H1 (cell line): ENCODE data around the gene SHMT2. TPM values are rescaled to one million over a fixed set of nuclear protein-coding genes. Genes with fewer than 3 reads are reported as not detected.

Experiments
- CTCF ChIA-PET: fragments of 300-600 bp; sonication (Branson Sonifier 250); formaldehyde crosslinking; loops from one replicate; lab custom pipeline; 2021; ENCODE audit not compliant: partially characterized antibody; lab: Charles Lee
- POLR2A ChIA-PET: fragments of 300-600 bp; sonication (Branson Sonifier 250); formaldehyde crosslinking; loops from one replicate; lab custom pipeline; 2021; ENCODE audit warnings: inconsistent platforms; ENCODE audit not compliant: partially characterized antibody; lab: Charles Lee
- DNase-seq, 2 experiments: peaks; one replicate each; pipeline versions ENCODE4 v3.0.0 to v3.0.0-alpha.2; 2010 to 2022; ENCODE audit warnings: low spot score in 2 of 2, low read depth in 1 of 2, mixed read lengths in 1 of 2
- FAIRE-seq: peaks from 2 replicates; lab custom pipeline; 2011; peaks lifted over from hg19 to GRCh38; lab: Jason Lieb, UNC
- H2AFZ ChIP-seq: 2 replicates; pipeline ENCODE4 v1.8.1; 2012; ENCODE audit warnings: low read length, inconsistent platforms
- H2AK5ac ChIP-seq: 2 replicates; pipeline ENCODE4 v1.6.1; 2013; ENCODE audit warnings: low read depth, low read length
- H2BK120ac ChIP-seq: replicated peaks from 2 replicates; pipeline ENCODE3; 2013; ENCODE audit warnings: low read depth, low read length, inconsistent platforms
- H2BK12ac ChIP-seq: 2 replicates; pipeline ENCODE4 v1.6.1; 2013; ENCODE audit warnings: low read depth, low read length
- H2BK15ac ChIP-seq: 2 replicates; pipeline ENCODE4 v1.6.1; 2013; ENCODE audit warnings: low read length
- H2BK20ac ChIP-seq: 2 replicates; pipeline ENCODE4 v1.6.1; 2013; ENCODE audit warnings: low read length
- H2BK5ac ChIP-seq: 2 replicates; pipeline ENCODE4 v1.6.1; 2013; ENCODE audit warnings: low read depth, low read length
- H3K14ac ChIP-seq: 2 replicates; pipeline ENCODE4 v1.6.1; 2013; ENCODE audit warnings: inconsistent platforms; ENCODE audit not compliant: insufficient read length
- H3K18ac ChIP-seq: 2 replicates; pipeline ENCODE4 v1.6.1; 2013; ENCODE audit warnings: low read length; ENCODE audit errors: extremely low read depth
- H3K23ac ChIP-seq: 2 replicates; pipeline ENCODE4 v1.6.1; 2013; ENCODE audit warnings: inconsistent platforms; ENCODE audit not compliant: insufficient read length
- H3K23me2 ChIP-seq: 2 replicates; pipeline ENCODE4 v1.6.1; 2013; ENCODE audit warnings: low read depth, low read length
- H3K27ac ChIP-seq: 2 replicates; pipeline ENCODE4 v1.6.1; 2011; ENCODE audit warnings: low read depth, low read length, inconsistent platforms
- H3K27me3 ChIP-seq, 4 experiments: replicated peaks in 1 of 4; 1 replicate in 1 of 4; 2 replicates in 3 of 4; pipeline versions ENCODE4 v1.6.1 to v1.8.1; 2011 to 2013; ENCODE audit warnings: low read length in 3 of 4, mild to moderate bottlenecking in 3 of 4, inconsistent platforms in 2 of 4, mixed read lengths in 2 of 4, moderate library complexity in 1 of 4; ENCODE audit not compliant: control insufficient read depth in 3 of 4, insufficient read depth in 3 of 4; ENCODE audit errors: extremely low read depth in 1 of 4
- H3K36me3 ChIP-seq, 4 experiments: 2 replicates each; pipeline versions ENCODE4 v1.6.1 to v1.8.1; 2011 to 2013; ENCODE audit warnings: mild to moderate bottlenecking in 4 of 4, low read length in 3 of 4, moderate library complexity in 2 of 4, control low read depth in 1 of 4, inconsistent platforms in 1 of 4; ENCODE audit not compliant: insufficient read depth in 4 of 4, control insufficient read depth in 2 of 4
- H3K4ac ChIP-seq: replicated peaks from 2 replicates; pipeline ENCODE3; 2013; ENCODE audit warnings: low read length, low read depth, mixed read lengths, inconsistent platforms; ENCODE audit not compliant: insufficient read length
- H3K4me1 ChIP-seq, 4 experiments: replicated peaks in 1 of 4; 1 replicate in 1 of 4; 2 replicates in 3 of 4; pipeline versions ENCODE4 v1.6.1 to v1.8.1; 2011 to 2013; ENCODE audit warnings: low read length in 3 of 4, inconsistent platforms in 2 of 4, mixed read lengths in 1 of 4; ENCODE audit not compliant: insufficient read depth in 4 of 4, control insufficient read depth in 3 of 4
- H3K4me2 ChIP-seq, 2 experiments: 2 replicates each; pipeline versions ENCODE4 v1.6.1 to v1.8.1; 2011 to 2013; ENCODE audit warnings: low read depth in 2 of 2, low read length in 2 of 2, control low read depth in 1 of 2, inconsistent platforms in 1 of 2, mild to moderate bottlenecking in 1 of 2; ENCODE audit not compliant: insufficient read depth in 1 of 2
- H3K4me3 ChIP-seq, 4 experiments: fragments of 200-600, 300-600 bp in 1 of 4; sonication (generic), shearing (Covaris generic), sonication (Bioruptor Twin) in 1 of 4; 2 replicates each; pipeline versions ENCODE4 v1.5.1 to v1.8.1; 2011 to 2016; ENCODE audit warnings: low read length in 4 of 4, low read depth in 3 of 4, control low read depth in 2 of 4, inconsistent platforms in 2 of 4, mild to moderate bottlenecking in 2 of 4, mixed read lengths in 1 of 4, moderate library complexity in 1 of 4; ENCODE audit not compliant: insufficient read depth in 2 of 4; ENCODE audit errors: extremely low read depth in 1 of 4
- H3K56ac ChIP-seq: replicated peaks from 2 replicates; pipeline ENCODE3; 2013; ENCODE audit warnings: low read depth, mild to moderate bottlenecking, mixed read lengths, low read length, inconsistent platforms; ENCODE audit not compliant: insufficient read length
- H3K79me1 ChIP-seq: 2 replicates; pipeline ENCODE4 v1.6.1; 2013; ENCODE audit warnings: low read depth, low read length, control low read depth
- H3K79me2 ChIP-seq, 2 experiments: 2 replicates each; pipeline versions ENCODE4 v1.6.1 to v1.8.1; 2012 to 2013; ENCODE audit warnings: low read length in 2 of 2, mild to moderate bottlenecking in 2 of 2, inconsistent platforms in 1 of 2; ENCODE audit not compliant: insufficient read depth in 2 of 2, control insufficient read depth in 1 of 2
- H3K9ac ChIP-seq, 4 experiments: replicated peaks in 1 of 4; 1 replicate in 1 of 4; 2 replicates in 3 of 4; pipeline versions ENCODE4 v1.6.1 to v1.8.1; 2011 to 2013; ENCODE audit warnings: low read depth in 3 of 4, low read length in 3 of 4, control low read depth in 2 of 4, mild to moderate bottlenecking in 2 of 4, moderate library complexity in 2 of 4, inconsistent platforms in 1 of 4; ENCODE audit errors: extremely low read depth in 1 of 4
- H3K9me3 ChIP-seq, 2 experiments: 2 replicates each; pipeline versions ENCODE4 v1.6.1 to v1.8.1; 2012 to 2013; ENCODE audit warnings: mild to moderate bottlenecking in 2 of 2, moderate library complexity in 2 of 2, control low read depth in 1 of 2, inconsistent platforms in 1 of 2, low read depth in 1 of 2, low read length in 1 of 2, mixed read lengths in 1 of 2; ENCODE audit not compliant: insufficient read depth in 2 of 2
- H4K20me1 ChIP-seq, 2 experiments: replicated peaks in 1 of 2; 2 replicates each; pipeline versions ENCODE3 to v1.8.1; 2011 to 2013; ENCODE audit warnings: inconsistent platforms in 2 of 2, low read length in 2 of 2, mild to moderate bottlenecking in 1 of 2; ENCODE audit not compliant: insufficient read depth in 2 of 2, control insufficient read depth in 1 of 2
- H4K5ac ChIP-seq: 2 replicates; pipeline ENCODE4 v1.6.1; 2013; ENCODE audit warnings: low read length, low read depth, mixed read lengths, inconsistent platforms; ENCODE audit not compliant: insufficient read length
- H4K8ac ChIP-seq: 2 replicates; pipeline ENCODE4 v1.8.0; 2013; ENCODE audit warnings: mild to moderate bottlenecking, moderate library complexity, low read length, inconsistent platforms; ENCODE audit not compliant: insufficient read depth; ENCODE audit errors: extremely low read depth
- H4K91ac ChIP-seq: replicated peaks from 2 replicates; pipeline ENCODE3; 2013; ENCODE audit warnings: low read length, mixed read lengths, inconsistent platforms; ENCODE audit not compliant: insufficient read length
- ASH2L ChIP-seq: fragments of 200-600, 300-600 bp; sonication (generic); IDR thresholded peaks from one replicate; pipeline ENCODE4 v1.7.1; 2017; ENCODE audit warnings: low read length
- BCL11A ChIP-seq, 2 experiments: IDR thresholded peaks; one replicate each; pipeline ENCODE4 v1.6.1; 2011; ENCODE audit warnings: low read depth in 2 of 2, low read length in 2 of 2, mild to moderate bottlenecking in 2 of 2
- CBX8 ChIP-seq: fragments of 300-800, 300-1000 bp; sonication (generic); IDR thresholded peaks from 2 replicates; pipeline ENCODE4 v1.7.1; 2016; ENCODE audit warnings: low read depth, low read length, borderline replicate concordance
- RAD21 ChIP-seq, 2 experiments: IDR thresholded peaks in 1 of 2; conservative IDR thresholded peaks in 1 of 2; 2 replicates each; pipeline ENCODE4 v1.6.1; 2011; ENCODE audit warnings: low read depth in 2 of 2, low read length in 2 of 2, improper control_type of control experiment in 1 of 2, inconsistent platforms in 1 of 2, mild to moderate bottlenecking in 1 of 2, moderate library complexity in 1 of 2
- SP1 ChIP-seq: IDR thresholded peaks from 2 replicates; pipeline ENCODE4 v1.6.1; 2011; ENCODE audit warnings: low read depth, low read length
- WGBS, 2 experiments: shearing (Covaris generic) in 1 of 2; methylation state at CpG; one replicate each; pipeline versions ENCODE4 v1.1.6 to v1.1.7; 2013 to 2015; ENCODE audit warnings: low lambda C conversion rate in 2 of 2, mixed read lengths in 2 of 2, inconsistent platforms in 1 of 2, low coverage in 1 of 2, missing lambda C conversion rate in 1 of 2; ENCODE audit not compliant: insufficient replicate concordance in 2 of 2, insufficient coverage in 1 of 2, insufficient read length in 1 of 2; ENCODE audit errors: extremely low coverage in 1 of 2, missing lambda C conversion rate in 1 of 2; 5-methylcytosine and 5-hydroxymethylcytosine counted together
- polyA plus RNA-seq, 7 experiments: library from polyadenylated mRNA; depleted of rRNA in 3 of 7; stranded (reverse) in 5 of 7; unstranded in 2 of 7; fragments of >200 nt in 5 of 7; fragments of 200-250 nt in 2 of 7; gene quantifications; 1 replicate in 5 of 7; 2 replicates in 1 of 7; 4 replicates in 1 of 7; pipeline versions ENCODE4 v1.2.1 to v1.2.3, GENCODE V29; 2011 to 2013; ENCODE audit warnings: missing spikeins in 2 of 7, mixed read lengths in 2 of 7
- total RNA-seq: library from RNA; stranded (reverse); fragmentation: NEBNext Ultra II Directional; extraction: Animal tissue kit (Norgen Biotek cat#: 25700); gene quantifications from 2 replicates; pipeline ENCODE4 v1.2.1, GENCODE V29; 2021
- TF ChIP-seq, protein P1 (sequence below), 3 experiments: IDR thresholded peaks; 1 replicate in 2 of 3; 2 replicates in 1 of 3; pipeline versions ENCODE4 v1.5.1 to v1.6.1; 2011; ENCODE audit warnings: low read length in 3 of 3, mild to moderate bottlenecking in 3 of 3, inconsistent platforms in 2 of 3, low read depth in 1 of 3, moderate library complexity in 1 of 3; ENCODE audit not compliant: insufficient read depth in 1 of 3; ENCODE audit errors: control extremely low read depth in 1 of 3

The SHMT2 gene
- total and polyA plus RNA-seq, 2 of the 8 experiments (the other 6 are each of a cell fraction or from before 2014, with no cell fraction given): 274 to 520 TPM

DNA sequence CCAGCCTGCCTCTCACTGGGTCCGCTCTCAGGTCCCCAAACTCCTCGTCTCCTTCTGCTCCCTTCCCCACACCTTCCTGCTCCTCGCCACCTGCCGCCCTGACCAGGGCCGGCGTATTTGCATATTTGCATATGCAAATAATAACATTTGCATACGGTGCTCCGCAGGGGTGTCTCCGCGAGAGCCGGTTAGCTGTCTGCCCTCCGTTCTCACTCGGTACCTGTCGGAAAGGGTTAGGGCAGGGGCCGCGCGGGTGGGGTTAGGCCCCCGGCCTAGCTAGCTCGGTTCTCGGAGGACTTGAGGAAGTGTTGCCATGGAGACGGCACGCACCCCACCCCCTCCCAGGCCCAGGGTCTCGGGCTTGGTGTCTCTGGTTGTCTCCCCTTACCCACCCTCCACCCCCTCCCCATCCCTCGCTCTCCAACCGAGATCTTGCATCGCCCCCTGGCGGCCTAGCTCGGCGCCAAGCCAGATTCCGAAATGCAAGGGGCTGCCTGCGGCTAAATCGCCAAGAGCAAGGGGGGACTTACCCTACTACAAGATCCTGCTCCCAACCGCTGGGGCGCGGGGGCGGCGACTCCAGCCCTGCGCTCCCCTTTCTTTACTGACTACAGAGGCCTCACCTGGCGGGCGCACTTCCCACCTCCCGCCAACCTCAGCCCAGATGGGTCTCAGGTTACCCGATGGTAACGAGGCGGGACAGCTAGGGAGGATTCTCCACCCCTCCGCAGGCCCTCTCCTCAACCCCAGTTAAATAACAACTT lies 13.4 kb downstream of the SHMT2 start:
- no peak overlapping the region for H3K18ac ChIP-seq
- H3K23me2 ChIP-seq: peaks cover 25% of the 10 kb centered on the region
- no peak overlapping the region; the same call in 1 of the 2 replicates for H4K8ac ChIP-seq
- H2AK5ac ChIP-seq: no peak overlapping the region
- 0 out of 2 replicates have a peak overlapping the region, but pooled peaks have one; percentile 48 for H2BK20ac ChIP-seq
- 1% methylated on average over 34 of the region's 45 CpGs; no CpG with 5 or more reads in 1 of the 2 experiments for WGBS, 2 experiments
- no peaks in the 10 kb centered on the region for H3K9me3 ChIP-seq
- H3K4me1 ChIP-seq: peaks cover 5 to 42% (median 28%) of the 10 kb centered on the region in 4 experiments
- no peaks in the 10 kb centered on the region for H3K79me1 ChIP-seq
- no peak overlapping the region for H4K5ac ChIP-seq
- no peaks in the 10 kb centered on the region for H3K36me3 ChIP-seq
- no peak overlapping the region for H2BK120ac ChIP-seq
- H3K4ac ChIP-seq: no peak overlapping the region
- no peak overlapping the region for H4K91ac ChIP-seq
- H3K79me2 ChIP-seq: no peaks in the 10 kb centered on the region
- no peak overlapping the region; the same call in 1 of the 2 replicates for H2BK5ac ChIP-seq
- no peak overlapping the region for H3K14ac ChIP-seq
- peaks cover 40 to 59% (median 53%) of the 10 kb centered on the region in 4 experiments for H3K27me3 ChIP-seq
- no peak overlapping the region for H3K27ac ChIP-seq
- peak overlapping the region in 2 of 4 experiments; percentile 42 to 48; a peak in 2 of 7 replicates for H3K9ac ChIP-seq
- H4K20me1 ChIP-seq: peaks cover 2 to 8% of the 10 kb centered on the region in 2 experiments
- POLR2A ChIA-PET: interaction anchor here (0.7 to 23.7 kb wide), 13 partner anchors 13 to 277 kb away, joined by 3 to 852 read pairs (median 5); partner anchors contain the start of genes LRP1, NXPH4 and SHMT2
- no peak overlapping the region for H3K23ac ChIP-seq
- H2AFZ ChIP-seq: no peak overlapping the region
- H2BK15ac ChIP-seq: no peak overlapping the region
- CTCF ChIA-PET: interaction anchor here (0.5 to 27.9 kb wide), 29 partner anchors 8 to 606 kb away, joined by 3 to 726 read pairs (median 4); partner anchors contain the start of genes GLI1, INHBE, NXPH4 and SHMT2
- peak overlapping the region; percentile 89 to 91 for H3K4me2 ChIP-seq
- no peak overlapping the region for H3K56ac ChIP-seq
- peak overlapping the region; percentile 36 to 67 (median 56) for H3K4me3 ChIP-seq
- DNase-seq (peak; percentile 89 to 100), FAIRE-seq (no peak)
- H2BK12ac ChIP-seq: 0 out of 2 replicates have a peak overlapping the region, but pooled peaks have one; percentile 27
- TF ChIP-seq BCL11A (IDR thresholded peaks at IDR 0.05; ENCODE audit: low read depth in 2 of 2, low read length in 2 of 2): no peak
- TF ChIP-seq SP1: 0 out of 2 replicates have a peak, but pooled peaks have one; percentile 23
- peak; percentile 79 for TF ChIP-seq ASH2L
- peak; percentile 69 to 76 for TF ChIP-seq RAD21 (IDR thresholded peaks at IDR 0.05 in 1 of 2, conservative IDR thresholded peaks at IDR 0.05 in 1 of 2; ENCODE audit: low read depth in 2 of 2, low read length in 2 of 2)
- TF ChIP-seq, protein P1, sequence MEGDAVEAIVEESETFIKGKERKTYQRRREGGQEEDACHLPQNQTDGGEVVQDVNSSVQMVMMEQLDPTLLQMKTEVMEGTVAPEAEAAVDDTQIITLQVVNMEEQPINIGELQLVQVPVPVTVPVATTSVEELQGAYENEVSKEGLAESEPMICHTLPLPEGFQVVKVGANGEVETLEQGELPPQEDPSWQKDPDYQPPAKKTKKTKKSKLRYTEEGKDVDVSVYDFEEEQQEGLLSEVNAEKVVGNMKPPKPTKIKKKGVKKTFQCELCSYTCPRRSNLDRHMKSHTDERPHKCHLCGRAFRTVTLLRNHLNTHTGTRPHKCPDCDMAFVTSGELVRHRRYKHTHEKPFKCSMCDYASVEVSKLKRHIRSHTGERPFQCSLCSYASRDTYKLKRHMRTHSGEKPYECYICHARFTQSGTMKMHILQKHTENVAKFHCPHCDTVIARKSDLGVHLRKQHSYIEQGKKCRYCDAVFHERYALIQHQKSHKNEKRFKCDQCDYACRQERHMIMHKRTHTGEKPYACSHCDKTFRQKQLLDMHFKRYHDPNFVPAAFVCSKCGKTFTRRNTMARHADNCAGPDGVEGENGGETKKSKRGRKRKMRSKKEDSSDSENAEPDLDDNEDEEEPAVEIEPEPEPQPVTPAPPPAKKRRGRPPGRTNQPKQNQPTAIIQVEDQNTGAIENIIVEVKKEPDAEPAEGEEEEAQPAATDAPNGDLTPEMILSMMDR (IDR thresholded peaks at IDR 0.05; ENCODE audit: control extremely low read depth in 1 of 3, insufficient read depth in 1 of 3, low read depth in 1 of 3, low read length in 3 of 3): peak in 2 of 3 experiments; percentile 78 to 90; a peak in 3 of 4 replicates
- no peak for TF ChIP-seq CBX8
